Ramos (cell line): ENCODE results near the gene SUSD5.
"Not testable (repeated sequence)": the region's sequence is repeated elsewhere in the genome, so short reads cannot be mapped to it uniquely, and the experiment has no call there.

Experiments used
- in situ Hi-C: fragments of 300-500 bp; cut with MboI; formaldehyde crosslinking; loops from one replicate; pipeline ENCODE4 v1.14.3; 2022; ENCODE audit warnings: low sequenced_read_pairs; ENCODE audit not compliant: unreplicated experiment

Gene SUSD5

GRCh38 chr3:33125840-33126239, 92.8 kb downstream of the SUSD5 start:
- in situ Hi-C loops = loop anchor here (10.0 kb wide), 1 partner anchor 659 kb away; no protein-coding TSS in a partner anchor

GRCh38 chr3:33124638-33125037, 94.0 kb downstream of the SUSD5 start:
- in situ Hi-C loops = loop anchor here (10.0 kb wide), 1 partner anchor 660 kb away; no protein-coding TSS in a partner anchor

- in situ Hi-C loops = loop anchor here (10.0 kb wide), 1 partner anchor 662 kb away; no protein-coding TSS in a partner anchor
Measured at GRCh38 chr3:33122991-33123390, 95.6 kb downstream of the SUSD5 start.

- in situ Hi-C loops = loop anchor here (10.0 kb wide), 1 partner anchor 665 kb away; no protein-coding TSS in a partner anchor
Measured at GRCh38 chr3:33119891-33120290, 98.7 kb downstream of the SUSD5 start.

- in situ Hi-C loops = no loop called here
Measured at GRCh38 chr3:33117461-33117860, 101.1 kb downstream of the SUSD5 start.

GRCh38 chr3:33115024-33115768, 103.4 kb downstream of the SUSD5 start:
- in situ Hi-C loops = no loop called here

GRCh38 chr3:33114622-33115023, 104.0 kb downstream of the SUSD5 start:
- in situ Hi-C loops = no loop called here

- in situ Hi-C loops = no loop called here
Measured at GRCh38 chr3:33113772-33114621, 104.6 kb downstream of the SUSD5 start, which contains the start of gene CRTAP. CRTAP (plus strand) TSS chr3:33114014; CDS start chr3:33114078, 64 bp downstream.

- in situ Hi-C loops = no loop called here
Measured at GRCh38 chr3:33111581-33111980, 107.0 kb downstream of the SUSD5 start.

- in situ Hi-C loops = not testable (repeated sequence)
Measured at GRCh38 chr3:33106854-33107253, 111.8 kb downstream of the SUSD5 start.

GRCh38 chr3:33105341-33105948, 113.2 kb downstream of the SUSD5 start:
- in situ Hi-C loops = no loop called here

GRCh38 chr3:33104803-33105202, 113.8 kb downstream of the SUSD5 start:
- in situ Hi-C loops = no loop called here

GRCh38 chr3:33103480-33103879, 115.1 kb downstream of the SUSD5 start:
- in situ Hi-C loops = no loop called here

GRCh38 chr3:33103034-33103433, 115.6 kb downstream of the SUSD5 start:
- in situ Hi-C loops = no loop called here

- in situ Hi-C loops = no loop called here
Measured at GRCh38 chr3:33100229-33100628, 118.4 kb downstream of the SUSD5 start.
